Astrocyte of the spinal cord (primary cell): ENCODE results near the gene CSRP3.

Experiments
- DNase-seq: peaks from one replicate; pipeline ENCODE4 v3.0.0; 2011; ENCODE audit warnings: low read depth, low spot score
- H3K4me3 ChIP-seq: 2 replicates; pipeline ENCODE4 v1.5.1; 2011; ENCODE audit warnings: low read depth, mild to moderate bottlenecking, low read length, moderate library complexity
- CTCF ChIP-seq: IDR thresholded peaks from 2 replicates; pipeline ENCODE4 v1.5.1; 2012; ENCODE audit warnings: low read depth, mild to moderate bottlenecking, low read length, inconsistent platforms
- in situ Hi-C: cut with HindIII; loops from 2 replicates; pipeline ENCODE4 v1.10.0; 2017; ENCODE audit warnings: low sequenced_read_pairs

Gene CSRP3

GRCh38 chr11:19164230-19164855, 37.4 kb downstream of the CSRP3 start:
- DNase-seq = no peak
- in situ Hi-C loops = no loop called here
- H3K4me3 ChIP-seq = no peak overlapping the region
- no peak for TF ChIP-seq CTCF

- in situ Hi-C loops = no loop called here
- no peak for TF ChIP-seq CTCF
- no peak for DNase-seq
- H3K4me3 ChIP-seq = no peak overlapping the region
Observed at GRCh38 chr11:19163617-19164016, 38.2 kb downstream of the CSRP3 start.

- in situ Hi-C loops = no loop called here
- DNase-seq = no peak
- H3K4me3 ChIP-seq = no peak overlapping the region
Observed at GRCh38 chr11:19162951-19163505, 38.8 kb downstream of the CSRP3 start.

GRCh38 chr11:19161651-19162050, 40.1 kb downstream of the CSRP3 start:
- in situ Hi-C loops = no loop called here
- no peak for DNase-seq
- H3K4me3 ChIP-seq = no peak overlapping the region
- no peak for TF ChIP-seq CTCF

More at GRCh38 chr11:19162951-19163505, 38.8 kb downstream of the CSRP3 start:
- TF ChIP-seq CTCF = no peak

- in situ Hi-C loops = no loop called here
- DNase-seq = no peak
- TF ChIP-seq CTCF = no peak
- H3K4me3 ChIP-seq = no peak overlapping the region
Observed at GRCh38 chr11:19160847-19161246, 40.9 kb downstream of the CSRP3 start.

GRCh38 chr11:19156892-19157291, 44.9 kb downstream of the CSRP3 start:
- no peak overlapping the region for H3K4me3 ChIP-seq
- no peak for TF ChIP-seq CTCF
- in situ Hi-C loops = no loop called here
- no peak for DNase-seq
